SK-N-MC (cell line): ENCODE data around the gene ST8SIA5.

Experiments used
- DNase-seq: peaks from one replicate; pipeline ENCODE4 v3.0.0-alpha.2; 2011; ENCODE audit warnings: low read depth, low spot score
- H3K27ac ChIP-seq: fragments of 200-600 bp; sonication (generic); 2 replicates; pipeline ENCODE4 v1.5.1; 2016; ENCODE audit warnings: mixed run types
- H3K36me3 ChIP-seq: fragments of 200-600 bp; sonication (generic); 2 replicates; pipeline ENCODE4 v1.6.1; 2017; ENCODE audit warnings: antibody characterized with exemption, low read length, mixed read lengths; ENCODE audit not compliant: insufficient read depth
- H3K4me3 ChIP-seq: fragments of 200-600 bp; sonication (generic); 2 replicates; pipeline ENCODE4 v1.5.1; 2016
- H3K9ac ChIP-seq: fragments of 200-600 bp; sonication (generic); 2 replicates; pipeline ENCODE4 v1.8.0; 2017; ENCODE audit warnings: mixed run types, mixed read lengths; ENCODE audit not compliant: insufficient read length
- H3K9me3 ChIP-seq: fragments of 200-600 bp; sonication (generic); 2 replicates; pipeline ENCODE4 v1.6.1; 2017; ENCODE audit warnings: low read depth, mild to moderate bottlenecking, antibody characterized with exemption, low read length, moderate library complexity, mixed read lengths
- EZH2 ChIP-seq: fragments of 200-600 bp; sonication (generic); IDR thresholded peaks from one replicate; pipeline ENCODE4 v1.6.1; 2017; ENCODE audit warnings: antibody characterized with exemption
- FOXP2 ChIP-seq: optimal IDR thresholded peaks from 2 replicates; pipeline ENCODE3; 2011; ENCODE audit warnings: mild to moderate bottlenecking, moderate library complexity; ENCODE audit not compliant: insufficient read depth; ENCODE audit errors: extremely low read length, control extremely low read depth
- POLR2AphosphoS5 ChIP-seq: IDR thresholded peaks from 2 replicates; pipeline ENCODE4 v1.6.1; 2012; ENCODE audit warnings: mild to moderate bottlenecking, low read depth, low read length, borderline replicate concordance

The ST8SIA5 gene

GRCh38 chr18:46754188-46754587, 2.7 kb downstream of the ST8SIA5 start:
- H3K9me3 ChIP-seq, result no peaks in the 10 kb centered on the region

GRCh38 chr18:46751882-46752281, 5.0 kb downstream of the ST8SIA5 start:
- no peak for DNase-seq
- Histone ChIP-seq H3K9me3 (no peaks in the 10 kb centered on the region), H3K27ac (no peak overlapping the region), H3K9ac (no peak overlapping the region), H3K4me3 (no peak overlapping the region), H3K36me3 (no peaks in the 10 kb centered on the region)
- no peak for TF ChIP-seq POLR2AphosphoS5
- no peak for TF ChIP-seq EZH2
- TF ChIP-seq FOXP2, result no peak

More at GRCh38 chr18:46754188-46754587, 2.7 kb downstream of the ST8SIA5 start:
- DNase-seq, result no peak
- Histone ChIP-seq H3K9ac (no peak overlapping the region), H3K27ac (no peak overlapping the region), H3K36me3 (no peaks in the 10 kb centered on the region), H3K4me3 (no peak overlapping the region)
- TF ChIP-seq FOXP2, result no peak
- no peak for TF ChIP-seq POLR2AphosphoS5
- no peak for TF ChIP-seq EZH2

GRCh38 chr18:46750626-46751025, 6.2 kb downstream of the ST8SIA5 start:
- no peak overlapping the region for H3K9ac ChIP-seq
- no peak for DNase-seq
- H3K27ac ChIP-seq, result no peak overlapping the region
- H3K9me3 ChIP-seq, result no peaks in the 10 kb centered on the region
- no peak overlapping the region for H3K4me3 ChIP-seq
- TF ChIP-seq FOXP2, result no peak
- no peak for TF ChIP-seq EZH2
- TF ChIP-seq POLR2AphosphoS5, result no peak
- H3K36me3 ChIP-seq, result no peaks in the 10 kb centered on the region

GRCh38 chr18:46748466-46748865, 8.4 kb downstream of the ST8SIA5 start:
- Histone ChIP-seq H3K9me3 (no peaks in the 10 kb centered on the region), H3K4me3 (no peak overlapping the region), H3K36me3 (no peaks in the 10 kb centered on the region), H3K9ac (no peak overlapping the region), H3K27ac (no peak overlapping the region)
- TF ChIP-seq FOXP2, result no peak
- no peak for TF ChIP-seq POLR2AphosphoS5
- no peak for TF ChIP-seq EZH2
- no peak for DNase-seq

- Histone ChIP-seq H3K27ac (no peak overlapping the region), H3K4me3 (no peak overlapping the region), H3K9ac (no peak overlapping the region), H3K9me3 (no peaks in the 10 kb centered on the region), H3K36me3 (no peaks in the 10 kb centered on the region)
- DNase-seq, result no peak
- TF ChIP-seq FOXP2 (no peak), EZH2 (no peak), POLR2AphosphoS5 (no peak)
Measured at GRCh38 chr18:46740046-46740445, 16.8 kb downstream of the ST8SIA5 start.

GRCh38 chr18:46738491-46738890, 18.4 kb downstream of the ST8SIA5 start:
- Histone ChIP-seq H3K9me3 (no peaks in the 10 kb centered on the region), H3K27ac (no peak overlapping the region), H3K9ac (no peak overlapping the region), H3K36me3 (no peaks in the 10 kb centered on the region), H3K4me3 (no peak overlapping the region)
- no peak for DNase-seq
- TF ChIP-seq POLR2AphosphoS5 (no peak), EZH2 (no peak), FOXP2 (no peak)

GRCh38 chr18:46736736-46737135, 20.1 kb downstream of the ST8SIA5 start:
- Histone ChIP-seq H3K4me3 (no peak overlapping the region), H3K27ac (no peak overlapping the region), H3K9ac (no peak overlapping the region), H3K9me3 (no peaks in the 10 kb centered on the region), H3K36me3 (no peaks in the 10 kb centered on the region)
- DNase-seq, result no peak
- TF ChIP-seq POLR2AphosphoS5 (no peak), EZH2 (no peak), FOXP2 (no peak)

GRCh38 chr18:46736135-46736534, 20.7 kb downstream of the ST8SIA5 start:
- no peak for DNase-seq
- H3K4me3 ChIP-seq, result no peak overlapping the region
- H3K9ac ChIP-seq, result no peak overlapping the region
- no peaks in the 10 kb centered on the region for H3K9me3 ChIP-seq
- no peaks in the 10 kb centered on the region for H3K36me3 ChIP-seq
- H3K27ac ChIP-seq, result no peak overlapping the region
- TF ChIP-seq FOXP2 (no peak), POLR2AphosphoS5 (no peak), EZH2 (no peak)

GRCh38 chr18:46734981-46735380, 21.9 kb downstream of the ST8SIA5 start:
- H3K4me3 ChIP-seq, result no peak overlapping the region
- H3K9me3 ChIP-seq, result no peaks in the 10 kb centered on the region
- H3K27ac ChIP-seq, result no peak overlapping the region
- no peak for DNase-seq
- TF ChIP-seq POLR2AphosphoS5 (no peak), EZH2 (no peak)
- H3K9ac ChIP-seq, result no peak overlapping the region
- H3K36me3 ChIP-seq, result no peaks in the 10 kb centered on the region

GRCh38 chr18:46733872-46734271, 23.0 kb downstream of the ST8SIA5 start:
- TF ChIP-seq FOXP2 (no peak), POLR2AphosphoS5 (no peak), EZH2 (no peak)
- Histone ChIP-seq H3K4me3 (no peak overlapping the region), H3K9ac (no peak overlapping the region), H3K27ac (no peak overlapping the region), H3K9me3 (no peaks in the 10 kb centered on the region), H3K36me3 (no peaks in the 10 kb centered on the region)
- no peak for DNase-seq
